H9 (cell line): ENCODE measurements around the gene RPL9. TPM values are rescaled to one million over a fixed set of nuclear protein-coding genes. Genes with fewer than 3 reads are reported as not detected.
"Not testable (repeated sequence)": the region's sequence is repeated elsewhere in the genome, so short reads cannot be mapped to it uniquely, and the experiment has no call there.

ENCODE experiments used
- DNase-seq: peaks from one replicate; pipeline ENCODE4 v3.0.0-alpha.2; 2017
- H2AFZ ChIP-seq: one replicate; pipeline ENCODE4 v1.6.1; 2013; ENCODE audit warnings: mild to moderate bottlenecking, low read length, control low read depth, moderate library complexity
- H2AK5ac ChIP-seq: 2 replicates; pipeline ENCODE4 v1.6.1; 2013; ENCODE audit warnings: low read length, control low read depth, mixed read lengths; ENCODE audit not compliant: insufficient read length
- H2BK120ac ChIP-seq: one replicate; pipeline ENCODE4 v1.6.1; 2013; ENCODE audit warnings: low read depth, mild to moderate bottlenecking, low read length, control low read depth, inconsistent platforms; ENCODE audit not compliant: poor library complexity, severe bottlenecking
- H2BK12ac ChIP-seq: 2 replicates; pipeline ENCODE4 v1.6.1; 2013; ENCODE audit warnings: low read length, control low read depth, mixed read lengths, low read depth; ENCODE audit not compliant: insufficient read length
- H2BK15ac ChIP-seq: 2 replicates; pipeline ENCODE4 v1.6.1; 2013; ENCODE audit warnings: low read depth, low read length, control low read depth
- H2BK20ac ChIP-seq: one replicate; pipeline ENCODE4 v1.6.1; 2013; ENCODE audit warnings: low read depth, mild to moderate bottlenecking, low read length, control low read depth, inconsistent platforms; ENCODE audit not compliant: poor library complexity, severe bottlenecking
- H2BK5ac ChIP-seq: 2 replicates; pipeline ENCODE4 v1.6.1; 2013; ENCODE audit warnings: low read length, control low read depth, mixed read lengths; ENCODE audit not compliant: insufficient read length
- H3K14ac ChIP-seq: 2 replicates; pipeline ENCODE4 v1.6.1; 2013; ENCODE audit warnings: low read length, control low read depth; ENCODE audit not compliant: insufficient read depth
- H3K18ac ChIP-seq: 2 replicates; pipeline ENCODE4 v1.6.1; 2013; ENCODE audit warnings: low read depth, mild to moderate bottlenecking, mixed read lengths, low read length, control low read depth; ENCODE audit not compliant: insufficient read length
- H3K23ac ChIP-seq: 2 replicates; pipeline ENCODE4 v1.6.1; 2013; ENCODE audit warnings: low read length, control low read depth, mixed read lengths, low read depth; ENCODE audit not compliant: insufficient read length
- H3K23me2 ChIP-seq: 2 replicates; pipeline ENCODE4 v1.6.1; 2013; ENCODE audit warnings: low read depth, mild to moderate bottlenecking, mixed read lengths, low read length, control low read depth; ENCODE audit not compliant: insufficient read length, poor library complexity, severe bottlenecking
- H3K27ac ChIP-seq: 2 replicates; pipeline ENCODE4 v1.5.1; 2013; ENCODE audit warnings: low read length, control low read depth, mixed read lengths, low read depth; ENCODE audit not compliant: insufficient read length
- H3K27me3 ChIP-seq: 2 replicates; pipeline ENCODE4 v1.6.1; 2013; ENCODE audit warnings: low read length, control low read depth, inconsistent platforms; ENCODE audit not compliant: insufficient read depth
- H3K4ac ChIP-seq: 2 replicates; pipeline ENCODE4 v1.6.1; 2013; ENCODE audit warnings: low read depth, mild to moderate bottlenecking, control low read depth, inconsistent platforms, low read length, moderate library complexity
- H3K4me1 ChIP-seq: 2 replicates; pipeline ENCODE4 v1.6.1; 2013; ENCODE audit warnings: low read length, control low read depth, inconsistent platforms; ENCODE audit not compliant: insufficient read depth
- H3K4me2 ChIP-seq: 2 replicates; pipeline ENCODE4 v1.6.1; 2013; ENCODE audit warnings: low read length, control low read depth, mixed read lengths; ENCODE audit not compliant: insufficient read length, insufficient read depth
- H3K56ac ChIP-seq: 2 replicates; pipeline ENCODE4 v1.6.1; 2013; ENCODE audit warnings: low read depth, mild to moderate bottlenecking, mixed read lengths, low read length, control low read depth; ENCODE audit not compliant: insufficient read length
- H3K79me1 ChIP-seq: 2 replicates; pipeline ENCODE4 v1.6.1; 2013; ENCODE audit warnings: low read depth, mild to moderate bottlenecking, moderate library complexity, low read length, control low read depth, inconsistent platforms; ENCODE audit not compliant: insufficient read depth, poor library complexity, severe bottlenecking
- H3K79me2 ChIP-seq: 2 replicates; pipeline ENCODE4 v1.6.1; 2013; ENCODE audit warnings: low read length, control low read depth, inconsistent platforms; ENCODE audit not compliant: insufficient read depth
- H3K9ac ChIP-seq: 2 replicates; pipeline ENCODE4 v1.6.1; 2013; ENCODE audit warnings: low read length, control low read depth, mixed read lengths; ENCODE audit not compliant: insufficient read length; ENCODE audit errors: extremely low read depth
- H3K9me3 ChIP-seq: one replicate; pipeline ENCODE4 v1.6.1; 2013; ENCODE audit warnings: low read depth, low read length, inconsistent platforms; ENCODE audit not compliant: control insufficient read depth
- H3T11ph ChIP-seq: one replicate; pipeline ENCODE4 v1.6.1; 2013; ENCODE audit warnings: mild to moderate bottlenecking, low read length, control low read depth, inconsistent platforms
- H4K20me1 ChIP-seq: one replicate; pipeline ENCODE4 v1.6.1; 2013; ENCODE audit not compliant: control insufficient read depth, insufficient read length, insufficient read depth
- H4K5ac ChIP-seq: 2 replicates; pipeline ENCODE4 v1.6.1; 2013; ENCODE audit warnings: low read depth, mild to moderate bottlenecking, mixed read lengths, low read length, control low read depth; ENCODE audit not compliant: insufficient read length
- H4K8ac ChIP-seq: replicated peaks from 2 replicates; pipeline ENCODE4 v1.6.1; 2013; ENCODE audit warnings: low read length, control low read depth, mixed read lengths, low read depth; ENCODE audit not compliant: insufficient read length
- H4K91ac ChIP-seq: 2 replicates; pipeline ENCODE4 v1.6.1; 2013; ENCODE audit warnings: low read depth, mild to moderate bottlenecking, moderate library complexity, mixed read lengths, low read length, control low read depth; ENCODE audit not compliant: insufficient read length
- H3K27ac Mint-ChIP-seq, 3 experiments: 2 replicates in 2 of 3; 3 replicates in 1 of 3; pipeline ENCODE4 v1.8.0; 2020 to 2021; ENCODE audit warnings: mixed read lengths in 3 of 3, mild to moderate bottlenecking in 1 of 3, moderate library complexity in 1 of 3
- H3K27me3 Mint-ChIP-seq: 2 replicates; pipeline ENCODE4 v1.8.0; 2021; ENCODE audit warnings: low read depth, mild to moderate bottlenecking, moderate library complexity, mixed read lengths
- H3K36me3 Mint-ChIP-seq, 3 experiments: 2 replicates in 2 of 3; 3 replicates in 1 of 3; pipeline ENCODE4 v1.8.0; 2020 to 2021; ENCODE audit warnings: low read depth in 3 of 3, mixed read lengths in 3 of 3; ENCODE audit not compliant: insufficient read depth in 1 of 3
- H3K4me1 Mint-ChIP-seq, 2 experiments: 2 replicates each; pipeline ENCODE4 v1.8.0; 2020; ENCODE audit warnings: mixed read lengths in 2 of 2
- H3K4me3 Mint-ChIP-seq, 2 experiments: 2 replicates in 1 of 2; 3 replicates in 1 of 2; pipeline ENCODE4 v1.8.0; 2020 to 2021; ENCODE audit warnings: mild to moderate bottlenecking in 2 of 2, mixed read lengths in 2 of 2, moderate library complexity in 1 of 2
- H3K9me3 Mint-ChIP-seq, 2 experiments: 2 replicates in 1 of 2; 3 replicates in 1 of 2; pipeline ENCODE4 v1.8.0; 2020; ENCODE audit warnings: mild to moderate bottlenecking in 2 of 2, mixed read lengths in 2 of 2, moderate library complexity in 1 of 2
- whole genome bisulfite sequencing: extraction: QIAGEN DNeasy Blood & Tissue Kit; methylation state at CpG from one replicate; pipeline ENCODE4 v1.1.7; 2013; ENCODE audit warnings: missing lambda C conversion rate, low lambda C conversion rate, mixed read lengths; ENCODE audit not compliant: insufficient read length; ENCODE audit errors: extremely low coverage; 5-methylcytosine and 5-hydroxymethylcytosine counted together
- total RNA-seq: library from RNA; stranded (reverse); gene quantifications from 2 replicates; pipeline ENCODE4 v1.2.1, GENCODE V29; 2021
- TF ChIP-seq, protein P1 (sequence below): fragments of 200-600 bp; sonication (generic); conservative IDR thresholded peaks from 3 replicates; pipeline ENCODE4 v1.8.0; 2021; ENCODE audit warnings: antibody characterized with exemption, mild to moderate bottlenecking

Gene RPL9
- total RNA-seq, 1 experiment from 2014 or later = 1,888 TPM

DNA sequence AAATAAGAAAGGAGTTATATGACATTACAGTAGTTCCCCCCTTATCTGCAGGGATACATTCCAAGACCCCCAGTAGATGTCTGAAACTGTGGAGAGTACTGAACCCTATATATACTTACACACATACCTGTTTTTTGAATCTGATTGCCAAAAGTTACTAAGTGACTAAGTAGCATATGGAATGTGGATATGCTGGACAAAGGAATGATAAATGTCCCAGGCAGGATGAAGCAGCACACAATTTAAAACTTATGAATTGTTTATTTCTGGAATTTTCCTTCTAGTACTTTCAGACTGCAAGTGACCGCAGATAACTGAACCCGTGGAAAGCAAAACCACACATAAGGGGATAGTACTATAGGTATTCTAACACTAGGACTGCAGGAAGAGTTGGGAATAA is 45.8 kb upstream of the RPL9 start:
- no peaks in the 10 kb centered on the region for H3K9me3 Mint-ChIP-seq
- Histone ChIP-seq H4K91ac (no peak overlapping the region), H2BK120ac (no peak overlapping the region), H3K23me2 (no peaks in the 10 kb centered on the region), H3K18ac (no peak overlapping the region), H4K5ac (no peak overlapping the region), H3K9me3 (no peaks in the 10 kb centered on the region), H3T11ph (no peak overlapping the region), H2BK5ac (no peak overlapping the region), H2BK15ac (no peak overlapping the region), H3K79me1 (no peaks in the 10 kb centered on the region), H3K23ac (no peak overlapping the region), H3K9ac (no peak overlapping the region), H3K4ac (no peak overlapping the region), H3K4me1 (no peaks in the 10 kb centered on the region), H3K14ac (no peak overlapping the region), H3K4me2 (no peak overlapping the region), H3K56ac (no peak overlapping the region), H2BK20ac (no peak overlapping the region), H3K79me2 (no peaks in the 10 kb centered on the region), H2BK12ac (no peak overlapping the region), H3K27me3 (no peaks in the 10 kb centered on the region), H2AFZ (no peak overlapping the region), H2AK5ac (no peak overlapping the region), H4K20me1 (no peaks in the 10 kb centered on the region), H4K8ac (no peak overlapping the region), H3K27ac (no peak overlapping the region)
- peaks cover 46 to 87% (median 79%) of the 10 kb centered on the region in 3 experiments; a peak in 6 of 7 replicates for H3K36me3 Mint-ChIP-seq
- TF ChIP-seq, protein P1, sequence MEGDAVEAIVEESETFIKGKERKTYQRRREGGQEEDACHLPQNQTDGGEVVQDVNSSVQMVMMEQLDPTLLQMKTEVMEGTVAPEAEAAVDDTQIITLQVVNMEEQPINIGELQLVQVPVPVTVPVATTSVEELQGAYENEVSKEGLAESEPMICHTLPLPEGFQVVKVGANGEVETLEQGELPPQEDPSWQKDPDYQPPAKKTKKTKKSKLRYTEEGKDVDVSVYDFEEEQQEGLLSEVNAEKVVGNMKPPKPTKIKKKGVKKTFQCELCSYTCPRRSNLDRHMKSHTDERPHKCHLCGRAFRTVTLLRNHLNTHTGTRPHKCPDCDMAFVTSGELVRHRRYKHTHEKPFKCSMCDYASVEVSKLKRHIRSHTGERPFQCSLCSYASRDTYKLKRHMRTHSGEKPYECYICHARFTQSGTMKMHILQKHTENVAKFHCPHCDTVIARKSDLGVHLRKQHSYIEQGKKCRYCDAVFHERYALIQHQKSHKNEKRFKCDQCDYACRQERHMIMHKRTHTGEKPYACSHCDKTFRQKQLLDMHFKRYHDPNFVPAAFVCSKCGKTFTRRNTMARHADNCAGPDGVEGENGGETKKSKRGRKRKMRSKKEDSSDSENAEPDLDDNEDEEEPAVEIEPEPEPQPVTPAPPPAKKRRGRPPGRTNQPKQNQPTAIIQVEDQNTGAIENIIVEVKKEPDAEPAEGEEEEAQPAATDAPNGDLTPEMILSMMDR = no peak
- no CpG with 5 or more reads among the region's 2 CpGs for WGBS
- no peak overlapping the region for H3K4me3 Mint-ChIP-seq
- no peak overlapping the region for H3K27ac Mint-ChIP-seq
- no peaks in the 10 kb centered on the region for H3K27me3 Mint-ChIP-seq
- no peak for DNase-seq
- H3K4me1 Mint-ChIP-seq = no peaks in the 10 kb centered on the region

DNA sequence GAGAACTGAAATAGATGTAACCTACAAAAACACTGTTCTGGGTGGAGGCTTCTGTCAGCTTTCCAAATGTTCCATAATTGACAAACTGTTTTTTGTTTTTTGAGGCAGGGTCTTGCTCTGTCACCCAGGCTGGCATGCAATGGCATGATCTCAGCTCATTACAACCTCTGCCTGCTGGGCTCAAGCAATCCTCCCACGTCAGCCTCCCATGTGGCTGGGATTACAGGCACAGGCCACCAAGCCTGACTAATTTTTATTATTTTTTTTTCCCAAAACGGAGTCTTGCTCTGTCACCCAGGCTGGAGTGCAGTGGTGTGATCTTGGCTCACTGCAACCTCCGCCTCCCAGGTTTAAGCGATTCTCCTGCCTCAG is 43.9 kb upstream of the RPL9 start:
- not testable (repeated sequence) for H3K4me1 ChIP-seq, H3T11ph ChIP-seq, H3K23me2 ChIP-seq, H3K56ac ChIP-seq, H2AK5ac ChIP-seq, H3K27ac ChIP-seq, H3K14ac ChIP-seq, DNase-seq, H3K9me3 Mint-ChIP-seq, H4K20me1 ChIP-seq, H3K23ac ChIP-seq, H4K5ac ChIP-seq, H2BK5ac ChIP-seq, H4K91ac ChIP-seq, H2BK120ac ChIP-seq, H3K27me3 Mint-ChIP-seq, H3K18ac ChIP-seq, H3K27me3 ChIP-seq, H3K4me1 Mint-ChIP-seq, H3K9ac ChIP-seq, H2BK12ac ChIP-seq, H3K4ac ChIP-seq, H3K4me3 Mint-ChIP-seq, H2AFZ ChIP-seq, H2BK15ac ChIP-seq, H2BK20ac ChIP-seq, H3K79me1 ChIP-seq, H4K8ac ChIP-seq, H3K79me2 ChIP-seq, H3K9me3 ChIP-seq, H3K4me2 ChIP-seq, H3K27ac Mint-ChIP-seq
- peaks cover 38 to 81% (median 64%) of the 10 kb centered on the region in 3 experiments; a peak in 6 of 7 replicates for H3K36me3 Mint-ChIP-seq
- no CpG with 5 or more reads among the region's 4 CpGs for WGBS
